Upper lobe of right lung (tissue), 1 donor: ENCODE data around the gene DNAH5. TPM values are rescaled to one million over a fixed set of nuclear protein-coding genes. Genes with fewer than 3 reads are reported as not detected.

Experiments used
- ATAC-seq: fragments of 200-7000 bp; cut with Tn5 transposase; one replicate; pipeline ENCODE4 v1.9.1; 2020; ENCODE audit warnings: mild to moderate bottlenecking, moderate library complexity
- DNase-seq: peaks from one replicate; pipeline ENCODE4 v3.0.0-alpha.2; 2020
- H3K27ac ChIP-seq: fragments of 200-600 bp; one replicate; pipeline ENCODE4 v1.8.0; 2022
- H3K27me3 ChIP-seq: fragments of 200-600 bp; one replicate; pipeline ENCODE4 v1.8.0; 2022; ENCODE audit warnings: mild to moderate bottlenecking
- H3K36me3 ChIP-seq: fragments of 200-600 bp; one replicate; pipeline ENCODE4 v1.8.0; 2022
- H3K4me1 ChIP-seq: fragments of 200-600 bp; one replicate; pipeline ENCODE4 v1.8.0; 2022
- H3K4me3 ChIP-seq: fragments of 200-600 bp; one replicate; pipeline ENCODE4 v1.8.0; 2022; ENCODE audit warnings: mild to moderate bottlenecking
- H3K9me3 ChIP-seq: fragments of 200-600 bp; one replicate; pipeline ENCODE4 v1.8.0; 2022
- CTCF ChIP-seq: fragments of 200-600 bp; IDR thresholded peaks from one replicate; pipeline ENCODE4 v1.8.0; 2022; ENCODE audit warnings: antibody characterized with exemption
- intact Hi-C: fragments of 100-400 bp; cut with DNase I; formaldehyde crosslinking; loops from one replicate; pipeline ENCODE4 v1.11.0; 2022
- total RNA-seq: library from RNA; stranded (reverse); fragmentation: NEBNext Ultra II Directional; extraction: Animal tissue kit (Norgen Biotek cat#: 25700); gene quantifications from one replicate; pipeline ENCODE4 v1.2.1, GENCODE V29; 2021
- donor health status: DM: no; HTN: yes; CAD: no; lungs with severe emphysema.

DNAH5 gene
- total RNA-seq, 1 donor from 2014 or later, result 4.6 TPM

GRCh38 chr5:13648822-13649221 is 295.7 kb downstream of the DNAH5 start:
- Histone ChIP-seq H3K9me3 (no peaks in the 10 kb centered on the region), H3K36me3 (no peaks in the 10 kb centered on the region), H3K4me3 (no peak overlapping the region), H3K27ac (no peak overlapping the region), H3K27me3 (no peaks in the 10 kb centered on the region), H3K4me1 (no peaks in the 10 kb centered on the region)
- no peak for DNase-seq
- intact Hi-C loops, result no loop called here
- ATAC-seq, result no peak
- TF ChIP-seq CTCF, result no peak

GRCh38 chr5:13643734-13644133 is 300.8 kb downstream of the DNAH5 start:
- no peaks in the 10 kb centered on the region for H3K27me3 ChIP-seq

GRCh38 chr5:13643196-13643595 is 301.3 kb downstream of the DNAH5 start:
- no peaks in the 10 kb centered on the region for H3K27me3 ChIP-seq
- no peak for TF ChIP-seq CTCF
- no peaks in the 10 kb centered on the region for H3K36me3 ChIP-seq
- H3K9me3 ChIP-seq, result no peaks in the 10 kb centered on the region
- intact Hi-C loops, result no loop called here
- no peak for ATAC-seq
- no peak overlapping the region for H3K4me3 ChIP-seq
- H3K27ac ChIP-seq, result no peak overlapping the region
- DNase-seq, result no peak
- H3K4me1 ChIP-seq, result no peaks in the 10 kb centered on the region

More at GRCh38 chr5:13643734-13644133, 300.8 kb downstream of the DNAH5 start:
- intact Hi-C loops, result no loop called here
- Histone ChIP-seq H3K9me3 (no peaks in the 10 kb centered on the region), H3K4me1 (no peaks in the 10 kb centered on the region), H3K27ac (no peak overlapping the region), H3K36me3 (no peaks in the 10 kb centered on the region), H3K4me3 (no peak overlapping the region)
- no peak for DNase-seq
- no peak for TF ChIP-seq CTCF
- no peak for ATAC-seq

Other genes with a start within 250 kb of the DNAH5 start
- gene TRIO, start 198.7 kb upstream of the DNAH5 start, total RNA-seq, result 148 TPM